Measurements from ENCODE around the gene CHST10.

DNA sequence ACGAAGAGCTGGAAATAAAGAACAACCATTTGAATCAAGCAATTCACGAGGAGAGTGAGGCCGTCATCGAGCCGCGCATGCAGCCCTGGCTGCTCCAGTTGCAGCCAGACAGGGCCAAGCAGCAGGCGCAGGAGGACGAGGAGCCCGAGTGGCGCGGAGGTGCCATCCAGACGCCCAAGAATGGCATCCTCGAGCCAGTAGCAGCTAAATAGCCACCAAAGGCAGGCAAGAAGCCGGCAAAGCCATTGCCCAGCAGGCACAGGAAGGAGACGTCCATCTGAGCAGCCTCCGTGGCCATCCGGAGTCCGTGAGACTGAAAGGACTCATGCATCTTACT, 8.9 kb upstream of the CHST10 start:
- TF ChIP-seq POLR2A (IDR thresholded peaks at IDR 0.05): no peak
- TF ChIP-seq, protein P1, sequence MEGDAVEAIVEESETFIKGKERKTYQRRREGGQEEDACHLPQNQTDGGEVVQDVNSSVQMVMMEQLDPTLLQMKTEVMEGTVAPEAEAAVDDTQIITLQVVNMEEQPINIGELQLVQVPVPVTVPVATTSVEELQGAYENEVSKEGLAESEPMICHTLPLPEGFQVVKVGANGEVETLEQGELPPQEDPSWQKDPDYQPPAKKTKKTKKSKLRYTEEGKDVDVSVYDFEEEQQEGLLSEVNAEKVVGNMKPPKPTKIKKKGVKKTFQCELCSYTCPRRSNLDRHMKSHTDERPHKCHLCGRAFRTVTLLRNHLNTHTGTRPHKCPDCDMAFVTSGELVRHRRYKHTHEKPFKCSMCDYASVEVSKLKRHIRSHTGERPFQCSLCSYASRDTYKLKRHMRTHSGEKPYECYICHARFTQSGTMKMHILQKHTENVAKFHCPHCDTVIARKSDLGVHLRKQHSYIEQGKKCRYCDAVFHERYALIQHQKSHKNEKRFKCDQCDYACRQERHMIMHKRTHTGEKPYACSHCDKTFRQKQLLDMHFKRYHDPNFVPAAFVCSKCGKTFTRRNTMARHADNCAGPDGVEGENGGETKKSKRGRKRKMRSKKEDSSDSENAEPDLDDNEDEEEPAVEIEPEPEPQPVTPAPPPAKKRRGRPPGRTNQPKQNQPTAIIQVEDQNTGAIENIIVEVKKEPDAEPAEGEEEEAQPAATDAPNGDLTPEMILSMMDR (IDR thresholded peaks at IDR 0.05): no peak

All from heart left ventricle (tissue), 13 donors.